ENCODE measurements around the gene IL20RB.
"Not testable (repeated sequence)": the region's sequence is repeated elsewhere in the genome, so short reads cannot be mapped to it uniquely, and the experiment has no call there.

The IL20RB gene

GRCh38 chr3:136946978-136947377 is 10.8 kb upstream of the IL20RB start:
- DNase-seq, result no peak

GRCh38 chr3:136947477-136947876 is 10.3 kb upstream of the IL20RB start:
- DNase-seq, result no peak

- DNase-seq, result no peak
These were observed 8.6 kb upstream of the IL20RB start for GRCh38 chr3:136949146-136949545.

GRCh38 chr3:136949708-136950107 is 8.1 kb upstream of the IL20RB start:
- no peak for DNase-seq

- no peak for DNase-seq
These were observed 7.2 kb upstream of the IL20RB start for GRCh38 chr3:136950623-136951022.

GRCh38 chr3:136952292-136952691 is 5.5 kb upstream of the IL20RB start:
- DNase-seq, result no peak

GRCh38 chr3:136954251-136954650 is 3.5 kb upstream of the IL20RB start:
- DNase-seq, result no peak

GRCh38 chr3:136954980-136955780 is 2.6 kb upstream of the IL20RB start:
- DNase-seq, result no peak

GRCh38 chr3:136955813-136956212 is 2.0 kb upstream of the IL20RB start:
- DNase-seq, result no peak

- DNase-seq, result no peak
These were observed 812 bp upstream of the IL20RB start for GRCh38 chr3:136956971-136957370.

- DNase-seq, result no peak
These were observed 1.2 kb downstream of the IL20RB start for GRCh38 chr3:136958939-136959338.

GRCh38 chr3:136959599-136959998 is 1.8 kb downstream of the IL20RB start:
- no peak for DNase-seq

GRCh38 chr3:136960838-136961836 is 3.4 kb downstream of the IL20RB start:
- no peak for DNase-seq

GRCh38 chr3:136962927-136963326 is 5.1 kb downstream of the IL20RB start:
- DNase-seq, result no peak

- not testable (repeated sequence) for DNase-seq
These were observed 11.8 kb downstream of the IL20RB start for GRCh38 chr3:136969539-136969938.

GRCh38 chr3:136973352-136973751 is 15.6 kb downstream of the IL20RB start:
- no peak for DNase-seq

- no peak for DNase-seq
These were observed 16.9 kb downstream of the IL20RB start for GRCh38 chr3:136974670-136975069.

GRCh38 chr3:136979204-136979603 is 21.4 kb downstream of the IL20RB start:
- DNase-seq, result no peak

GRCh38 chr3:136979684-136980083 is 21.9 kb downstream of the IL20RB start:
- DNase-seq, result no peak

- DNase-seq, result no peak
These were observed 24.2 kb downstream of the IL20RB start for GRCh38 chr3:136982033-136982432.

- DNase-seq, result no peak
These were observed 24.8 kb downstream of the IL20RB start for GRCh38 chr3:136982520-136983138.

- DNase-seq, result no peak
These were observed 27.1 kb downstream of the IL20RB start for GRCh38 chr3:136984837-136985236.

- DNase-seq, result not testable (repeated sequence)
These were observed 29.7 kb downstream of the IL20RB start for GRCh38 chr3:136987398-136987980.

All from CD4-positive, alpha-beta T cell treated with Interleukin-1 beta for 1 hour (primary cell).